GM19193 (cell line): ENCODE data around the gene OXNAD1.

Experiments used
- POLR2A ChIP-seq: IDR thresholded peaks from 4 replicates; pipeline ENCODE4 v1.6.1; 2011; ENCODE audit not compliant: insufficient read depth, insufficient read length; ENCODE audit errors: extremely low read depth

The OXNAD1 gene

DNA sequence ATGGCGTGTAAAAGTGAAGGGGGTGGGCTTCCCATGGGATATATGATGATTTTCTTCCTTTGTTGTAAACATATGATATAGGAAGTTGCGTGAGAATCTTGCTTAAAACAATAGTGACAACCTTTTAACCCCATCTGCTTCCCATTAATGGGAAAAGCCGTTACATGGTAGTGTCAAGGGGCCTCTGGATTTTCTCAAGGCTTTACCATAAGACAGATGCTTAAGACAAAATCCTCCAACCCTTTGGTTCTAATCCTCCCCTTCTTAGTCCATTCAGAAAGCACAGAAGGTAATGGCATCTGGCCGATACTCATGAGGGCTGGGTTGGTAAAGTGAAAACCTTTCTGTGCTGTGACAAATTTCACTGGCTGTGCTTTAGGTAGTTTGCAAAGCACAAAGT lies 25.2 kb upstream of the OXNAD1 start:
- TF ChIP-seq POLR2A: no peak

DNA sequence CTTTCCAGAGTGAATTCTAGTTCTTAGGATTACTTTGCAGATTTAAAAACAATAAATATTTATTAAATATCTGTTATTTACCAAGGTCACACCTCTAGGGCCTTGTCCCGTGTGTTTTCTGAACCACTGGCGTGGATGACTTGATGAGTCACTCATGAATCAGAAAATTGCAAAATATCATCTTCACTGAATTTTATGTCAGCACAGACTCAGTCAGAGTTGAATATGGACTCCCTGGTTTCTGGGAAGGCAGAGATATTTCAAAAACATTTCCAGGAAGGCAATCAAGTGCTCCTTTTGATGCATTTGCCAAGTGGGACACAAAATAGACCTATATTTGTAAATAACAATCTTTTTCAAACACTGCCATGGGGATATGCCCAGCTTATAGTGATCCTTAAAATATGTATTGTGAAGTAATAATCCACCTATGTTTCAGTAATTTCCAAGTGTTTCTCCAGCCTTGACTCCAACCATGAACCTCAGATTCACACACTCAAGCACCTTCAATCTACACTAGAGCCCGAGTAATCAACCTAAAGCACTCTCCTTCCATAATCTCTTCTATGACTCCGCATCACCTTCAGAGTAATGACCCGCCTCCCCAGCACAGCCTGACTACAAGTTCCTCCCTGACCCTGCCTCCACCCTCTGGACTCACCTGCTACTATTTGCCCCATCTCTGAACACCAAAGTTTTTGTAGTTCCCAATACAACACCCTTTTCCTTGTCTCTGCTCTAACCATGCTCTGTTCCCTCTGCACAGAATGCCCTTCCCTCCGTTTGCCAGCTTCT lies 24.6 kb upstream of the OXNAD1 start:
- TF ChIP-seq POLR2A: no peak

DNA sequence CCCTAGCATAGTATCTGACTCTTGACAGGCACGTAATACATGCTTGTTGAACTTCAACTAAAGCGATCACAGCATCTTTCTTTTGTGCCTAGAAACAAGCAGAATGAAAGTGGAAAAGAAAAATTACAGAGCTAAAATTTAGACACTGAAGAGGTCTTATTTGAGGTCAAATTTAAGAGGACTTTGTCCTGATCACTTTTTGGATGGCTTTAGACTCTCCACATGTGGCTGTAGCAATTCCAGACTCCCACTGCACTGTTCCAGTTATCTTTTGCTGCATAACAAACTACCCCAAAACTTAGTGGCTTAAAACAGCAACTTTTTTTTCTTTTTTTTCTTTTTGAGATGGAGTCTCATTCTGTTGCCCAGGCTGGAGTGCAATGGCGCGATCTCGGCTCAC lies 23.8 kb upstream of the OXNAD1 start:
- TF ChIP-seq POLR2A: no peak

DNA sequence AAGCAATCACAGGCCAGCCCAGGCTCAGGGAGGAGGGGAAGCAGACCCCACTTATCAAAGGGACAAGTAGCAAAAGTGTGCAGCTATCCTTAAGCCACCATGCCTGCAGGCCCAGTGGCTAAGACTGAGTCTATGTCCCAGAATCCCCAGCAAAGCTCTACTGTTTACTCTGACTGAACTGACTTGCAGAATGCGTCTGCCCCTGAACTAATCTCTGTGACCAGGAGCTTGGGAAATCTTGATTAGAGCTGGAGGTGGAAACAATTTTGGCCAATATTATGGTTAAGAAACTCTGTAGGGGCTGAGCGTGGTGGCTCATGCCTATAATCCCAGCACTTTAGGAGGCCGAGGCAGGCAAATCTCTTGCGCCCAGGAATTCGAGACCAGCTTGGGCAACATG lies 22.8 kb upstream of the OXNAD1 start:
- no peak for TF ChIP-seq POLR2A

DNA sequence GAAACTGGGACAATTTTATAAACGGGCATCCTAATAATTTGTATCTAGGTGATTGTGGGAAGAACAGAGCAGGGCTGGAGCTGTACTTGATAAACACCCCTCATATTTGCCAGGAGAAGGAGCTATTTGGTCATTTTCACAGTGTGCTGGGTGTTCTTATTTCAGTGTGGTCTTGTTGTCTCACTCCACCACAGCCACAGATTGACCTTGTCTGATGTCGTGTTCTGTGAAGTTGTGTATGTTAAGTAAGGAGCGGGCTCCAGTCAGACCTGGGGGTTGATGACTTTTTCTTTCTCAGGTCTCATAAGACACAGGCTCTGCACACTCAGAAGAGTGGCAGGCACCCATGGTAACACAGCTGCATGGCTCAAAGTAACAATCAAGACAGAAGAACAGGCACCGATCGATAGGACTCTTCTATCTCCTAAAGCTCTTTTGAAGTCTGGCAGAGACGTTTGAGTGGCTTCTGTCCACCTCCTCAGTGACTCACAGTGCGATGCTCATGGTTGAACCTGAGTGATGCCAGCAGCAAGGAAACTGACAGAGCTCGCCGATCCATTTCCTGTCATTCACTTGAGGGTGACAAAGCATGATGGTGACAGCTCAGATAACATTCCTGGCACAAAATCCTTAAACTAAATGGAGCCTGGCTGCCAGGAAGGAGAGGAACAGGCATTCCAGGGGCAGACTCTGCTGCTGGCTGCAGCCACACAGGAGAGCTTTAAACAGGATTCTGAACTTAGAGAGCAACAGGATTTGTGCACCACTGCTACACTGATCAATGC lies 21.1 kb upstream of the OXNAD1 start:
- TF ChIP-seq POLR2A: no peak

DNA sequence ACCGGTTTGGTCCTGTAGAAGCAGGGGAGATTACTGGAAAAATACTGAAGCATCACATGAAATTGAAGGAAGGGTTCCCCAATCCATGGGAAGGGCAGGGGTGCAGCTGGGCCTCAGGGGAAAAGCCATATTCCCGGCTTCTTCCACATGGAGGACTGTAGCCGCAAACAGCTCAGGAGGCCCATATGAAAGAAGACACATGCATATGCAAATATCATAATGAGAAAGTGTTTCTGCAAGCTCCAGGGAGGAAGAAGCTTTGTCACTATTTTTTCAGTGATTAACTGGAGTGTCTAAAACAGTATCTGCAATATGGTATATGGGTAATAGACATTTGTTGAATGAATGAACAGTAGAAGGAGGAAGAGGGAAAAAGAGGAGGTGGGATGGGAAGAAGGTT lies 19.4 kb upstream of the OXNAD1 start:
- no peak for TF ChIP-seq POLR2A

DNA sequence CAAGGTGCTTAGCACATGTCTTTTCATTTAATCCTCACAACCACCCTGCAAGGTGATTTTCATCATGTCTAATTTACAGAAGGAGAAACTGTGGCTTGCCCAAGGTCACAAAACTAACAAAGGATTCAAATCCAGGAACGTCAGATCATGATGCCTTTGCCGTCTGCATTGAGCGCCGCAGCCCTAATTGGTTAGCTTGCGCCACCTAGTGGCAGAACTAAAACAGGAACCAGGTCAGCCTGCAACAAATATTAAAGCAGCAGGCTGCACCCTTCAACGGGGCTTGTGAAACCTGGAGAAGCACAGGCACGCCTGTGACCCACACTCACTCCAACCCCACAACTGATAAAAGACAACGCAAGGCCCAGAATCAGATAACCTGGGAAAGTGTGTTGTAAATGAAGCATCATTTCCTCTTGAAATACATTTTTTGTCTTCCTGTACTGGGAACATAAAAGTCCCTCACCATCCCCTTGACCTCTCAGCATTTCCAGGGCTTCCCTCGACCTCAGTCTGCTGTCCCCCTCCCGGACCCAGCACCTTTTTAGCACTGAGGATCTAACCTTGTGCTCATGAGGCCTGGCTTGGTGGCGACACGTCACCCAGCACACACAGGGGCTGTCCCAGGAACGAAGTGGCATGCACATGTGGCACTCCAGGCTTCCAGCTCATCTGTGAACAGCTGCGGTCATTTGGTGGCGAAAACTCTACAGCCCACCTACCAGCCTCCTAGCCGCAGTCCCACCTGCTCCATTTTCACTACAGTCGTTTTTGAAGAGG lies 17.5 kb upstream of the OXNAD1 start:
- no peak for TF ChIP-seq POLR2A

DNA sequence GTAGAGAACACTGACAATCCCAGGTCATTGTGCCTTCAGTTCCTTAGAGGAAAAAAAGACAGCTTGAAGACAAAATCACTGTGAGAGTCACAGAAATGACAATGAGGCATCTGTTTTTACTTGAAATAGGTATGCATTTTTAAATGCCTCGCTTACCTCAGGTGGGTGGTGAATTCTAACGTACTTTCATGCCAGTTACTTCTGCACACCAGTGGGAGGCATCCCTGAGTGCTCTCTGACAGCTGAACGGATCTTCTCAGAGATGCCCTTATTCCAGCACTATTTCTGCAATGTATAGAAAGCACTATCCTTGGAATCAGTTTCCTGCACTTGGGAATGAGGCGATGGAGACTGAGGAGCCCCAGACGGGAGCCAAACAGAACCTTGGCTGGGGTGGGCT lies 16.5 kb upstream of the OXNAD1 start:
- no peak for TF ChIP-seq POLR2A

DNA sequence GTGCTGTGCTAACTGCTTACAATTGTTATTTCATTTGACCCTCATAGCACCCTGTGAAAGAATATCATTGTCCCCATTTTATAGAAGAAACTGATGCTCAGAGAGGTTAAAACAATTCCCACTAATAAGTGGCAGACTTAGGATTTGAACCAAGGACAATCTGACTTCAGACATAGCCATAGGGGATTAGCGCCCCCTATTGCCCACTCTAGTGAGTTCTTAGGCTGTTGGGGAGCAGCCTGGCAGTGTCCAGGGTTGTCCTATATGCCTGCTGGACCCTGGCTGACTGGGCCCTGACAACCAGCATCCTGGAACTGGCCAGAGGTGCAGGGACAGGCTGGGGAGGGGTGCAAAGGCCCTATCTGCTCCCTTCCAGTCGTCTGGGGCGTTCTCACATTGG lies 15.7 kb upstream of the OXNAD1 start:
- no peak for TF ChIP-seq POLR2A

DNA sequence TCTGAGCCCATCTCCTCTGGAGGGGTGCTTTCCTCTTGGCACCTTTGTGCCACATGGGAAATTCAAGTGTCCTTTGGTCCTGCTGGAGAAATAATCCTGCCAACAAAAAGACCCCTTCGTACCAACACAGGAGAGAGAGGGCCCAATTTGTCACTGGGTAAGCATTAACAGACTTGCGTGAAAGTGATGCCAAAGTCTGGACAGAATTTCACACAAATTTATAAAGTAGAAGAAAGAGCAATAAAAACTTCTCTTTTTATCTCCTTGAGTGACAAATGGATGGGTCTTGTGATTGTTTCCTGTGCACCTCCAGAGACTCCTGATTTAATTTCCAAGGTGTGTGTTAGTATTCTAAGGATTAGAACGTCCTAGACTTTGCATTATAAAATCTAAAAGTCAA lies 15.1 kb upstream of the OXNAD1 start:
- TF ChIP-seq POLR2A: no peak

DNA sequence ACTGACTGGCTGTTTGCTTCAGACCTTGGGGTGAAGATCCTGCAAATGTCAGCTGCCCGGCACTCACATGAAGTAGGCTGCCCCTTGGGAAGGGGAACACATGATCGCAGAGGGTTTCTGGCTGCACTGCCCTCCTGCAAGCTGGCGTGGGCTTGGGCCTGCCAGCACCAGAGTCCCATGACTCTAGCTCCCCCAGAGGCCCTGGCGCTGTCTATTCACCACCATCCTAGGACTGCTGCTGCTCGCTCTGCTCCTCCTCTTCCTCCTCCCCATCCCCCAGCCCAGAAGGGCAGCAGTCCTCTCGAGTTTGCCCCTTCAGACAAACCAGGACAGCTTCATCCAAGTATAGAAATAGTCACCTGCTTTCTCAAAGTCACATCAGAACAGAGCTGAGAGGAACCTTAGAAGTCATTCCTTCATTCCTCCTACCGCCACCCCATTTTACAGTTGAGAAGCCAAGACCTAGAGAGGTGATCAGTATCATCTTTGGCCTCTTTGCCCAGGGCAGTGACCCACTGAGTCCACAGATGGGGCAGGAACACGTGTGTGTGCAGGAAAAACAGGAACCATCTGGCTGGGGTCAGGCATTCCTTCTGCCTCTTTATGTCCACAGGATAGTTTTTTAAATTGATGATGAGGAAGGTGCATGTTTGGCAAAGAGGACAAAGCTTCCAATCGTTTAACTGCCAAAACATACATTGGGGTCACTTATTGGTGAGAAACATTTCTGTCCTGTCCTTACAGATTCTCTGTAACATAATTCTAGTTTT lies 13.5 kb upstream of the OXNAD1 start:
- TF ChIP-seq POLR2A: no peak

DNA sequence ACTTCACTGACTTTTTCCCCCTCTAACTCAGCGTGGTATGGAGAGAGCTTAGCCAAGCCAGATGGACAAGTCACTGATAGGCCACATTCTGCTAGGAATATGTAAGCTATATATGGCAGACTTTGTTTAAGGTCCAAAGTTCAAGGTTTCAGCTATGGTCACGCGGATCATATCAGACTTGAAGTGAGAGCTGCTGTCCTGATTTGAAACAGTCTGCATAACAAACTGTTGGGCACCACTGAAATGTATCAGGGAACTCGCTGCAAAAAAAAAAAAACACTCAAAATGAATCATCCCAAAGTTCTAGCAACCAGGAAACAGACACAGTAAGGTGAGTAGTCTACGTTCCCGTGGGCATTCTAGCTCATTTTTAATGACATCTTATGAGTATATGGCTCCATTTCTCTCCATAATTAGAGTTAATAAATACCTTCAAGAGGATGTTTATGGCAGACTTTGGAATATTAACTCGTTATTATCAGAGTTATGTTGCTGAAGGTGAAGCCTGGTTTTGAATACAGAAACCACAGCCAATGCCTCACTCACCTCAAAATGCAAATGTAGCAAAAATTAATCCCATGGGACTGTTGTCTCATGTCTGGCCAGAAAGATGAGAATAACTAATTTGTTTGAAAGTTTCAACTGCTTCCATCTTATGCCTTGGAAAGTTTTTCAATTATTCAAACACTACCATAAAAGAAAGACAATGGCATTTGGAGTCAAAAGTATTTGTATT lies 12.6 kb upstream of the OXNAD1 start:
- TF ChIP-seq POLR2A: no peak

DNA sequence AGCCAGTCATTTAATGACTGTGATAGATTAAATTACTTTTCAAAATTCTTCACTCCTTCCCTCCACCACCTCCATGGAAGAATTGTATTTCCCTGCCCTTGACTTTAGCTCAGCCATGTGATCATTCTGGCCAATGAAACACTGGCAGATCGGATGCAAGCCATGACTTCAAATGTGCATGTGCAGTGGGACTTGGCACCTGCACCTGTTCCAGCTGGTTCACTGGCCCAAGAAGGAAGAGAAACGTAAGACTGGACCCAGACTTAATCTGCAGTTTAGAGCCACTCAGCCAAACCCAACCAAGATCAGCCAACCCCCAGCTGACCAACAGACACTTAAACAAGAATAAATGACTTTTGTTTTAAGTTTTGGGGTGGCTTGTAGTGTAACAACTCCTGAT lies 12.0 kb upstream of the OXNAD1 start:
- TF ChIP-seq POLR2A: no peak

DNA sequence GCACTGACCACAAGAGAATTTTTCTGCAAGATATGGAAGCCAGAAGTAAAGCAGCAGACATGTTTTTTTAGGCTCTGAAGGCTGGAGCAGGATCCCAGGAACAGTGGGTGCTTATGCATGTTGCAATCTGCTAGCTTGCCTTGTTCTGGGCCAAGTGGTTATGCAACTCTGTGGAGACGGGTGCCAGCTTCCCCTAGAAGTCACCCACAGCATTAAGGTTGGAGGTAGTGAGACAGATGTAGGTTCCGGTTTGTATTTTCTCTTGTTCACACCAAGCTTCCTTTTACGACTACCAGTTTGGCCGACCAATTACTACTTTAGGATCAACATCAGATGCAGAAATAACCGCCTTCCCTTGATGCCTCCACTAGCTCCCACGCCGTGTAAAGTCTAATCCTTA lies 11.4 kb upstream of the OXNAD1 start:
- TF ChIP-seq POLR2A: no peak
